ENCODE results near the gene ANKRD18B. TPM values are rescaled to one million over a fixed set of nuclear protein-coding genes. Genes with fewer than 3 reads are reported as not detected.
A peak's percentile ranks its signal among the peaks of the same experiment; 100 is the strongest.
"Not testable (repeated sequence)": the region's sequence is repeated elsewhere in the genome, so short reads cannot be mapped to it uniquely, and the experiment has no call there.

The ANKRD18B gene
- total RNA-seq, 4 donors from 2014 or later, result 0.59 to 12.4 (median 1.5) TPM

- DNase-seq, result no peak
- intact Hi-C loops (cut with DNase I), result no loop called here
Measured at GRCh38 chr9:33489066-33489465, 35.0 kb upstream of the ANKRD18B start.

DNA sequence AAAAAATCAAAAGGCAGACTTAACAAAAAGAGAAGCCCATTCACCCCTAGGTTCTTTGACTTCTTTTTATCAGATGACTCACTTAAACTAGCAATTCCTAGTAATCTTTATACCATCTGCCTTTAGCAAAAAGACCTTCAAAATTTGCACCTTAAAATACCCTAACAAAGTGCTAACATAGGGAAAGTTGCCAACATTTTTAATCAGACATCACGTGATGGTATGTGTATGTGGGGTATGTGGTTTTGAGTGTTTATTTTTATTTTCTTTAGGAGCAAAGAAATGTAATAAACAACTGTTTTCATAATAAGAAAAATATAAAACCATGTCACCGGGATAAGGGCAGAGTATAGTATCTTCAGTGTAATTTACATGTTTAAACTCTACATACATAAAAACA is 30.2 kb upstream of the ANKRD18B start:
- H3K9me3 ChIP-seq; H3K27me3 ChIP-seq; H3K4me1 ChIP-seq; H3K4me3 ChIP-seq (replicated peaks in 1 of 3); DNase-seq; intact Hi-C loops (cut with DNase I); H3K27ac ChIP-seq; H3K36me3 ChIP-seq: not testable (repeated sequence)
- 71 to 78% methylated on average over 2 of the region's 2 CpGs for WGBS, 2 donors

More at GRCh38 chr9:33489066-33489465, 35.0 kb upstream of the ANKRD18B start:
- Histone ChIP-seq H3K4me1 (no peaks in the 10 kb centered on the region), H3K36me3 (no peaks in the 10 kb centered on the region), H3K4me3 (replicated peaks in 1 of 3) (no peak overlapping the region), H3K27ac (no peak overlapping the region), H3K27me3 (no peaks in the 10 kb centered on the region), H3K9me3 (no peaks in the 10 kb centered on the region)
- WGBS, 2 donors, result 83 to 88% methylated on average over 2 of the region's 2 CpGs
- TF ChIP-seq CTCF (IDR thresholded peaks at IDR 0.05) (no peak), POLR2A (IDR thresholded peaks at IDR 0.05) (no peak)

- Histone ChIP-seq H3K36me3 (no peaks in the 10 kb centered on the region), H3K27me3 (no peaks in the 10 kb centered on the region), H3K9me3 (no peaks in the 10 kb centered on the region), H3K4me1 (no peaks in the 10 kb centered on the region), H3K27ac (no peak overlapping the region), H3K4me3 (replicated peaks in 1 of 3) (no peak overlapping the region)
- peak in 1 of 6 experiments; percentile 19 for TF ChIP-seq CTCF (IDR thresholded peaks at IDR 0.05)
- no peak for TF ChIP-seq POLR2A (IDR thresholded peaks at IDR 0.05)
- DNase-seq, result no peak
- WGBS, 2 donors, result 80 to 81% methylated on average over 1 of the region's 1 CpG
- intact Hi-C loops (cut with DNase I), result no loop called here
Measured at GRCh38 chr9:33498387-33498786, 25.7 kb upstream of the ANKRD18B start.

DNA sequence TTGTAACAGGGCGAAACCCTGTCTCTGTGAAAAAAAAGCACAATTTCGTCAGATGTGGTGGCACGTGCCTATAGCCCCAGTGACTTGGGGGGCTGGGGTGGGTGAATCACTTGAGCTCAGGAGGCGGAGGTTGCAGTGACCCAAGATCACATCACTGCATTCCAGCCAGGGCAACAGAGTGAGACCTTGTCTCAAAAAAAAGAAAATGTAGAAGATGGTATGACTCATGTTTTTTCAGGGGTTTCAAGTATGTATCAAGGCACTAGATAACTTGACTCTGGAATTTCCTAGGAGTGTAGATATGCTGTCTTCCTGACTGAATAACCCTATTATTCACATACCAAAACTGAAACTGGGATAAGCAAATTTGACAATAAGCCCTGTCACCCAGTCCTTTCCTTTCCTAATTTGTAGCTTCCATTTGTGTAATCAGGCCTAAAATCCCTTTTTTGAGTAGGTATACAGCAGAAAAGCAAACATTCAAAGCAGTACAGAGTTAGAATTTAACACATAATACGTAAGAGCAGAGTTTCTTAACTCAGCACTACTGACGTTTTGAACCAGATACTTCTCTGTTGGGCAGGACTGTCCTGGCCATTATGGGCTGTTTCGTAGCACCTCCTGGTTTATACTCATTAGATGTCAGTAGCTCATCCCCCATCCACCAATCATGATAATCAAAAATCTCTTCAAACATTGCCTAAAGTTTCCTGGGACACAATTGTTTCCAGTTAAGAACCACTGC is 17.3 kb upstream of the ANKRD18B start:
- Histone ChIP-seq H3K36me3 (no peaks in the 10 kb centered on the region), H3K9me3 (no peaks in the 10 kb centered on the region), H3K27ac (peak overlapping the region; percentile 55 to 75 (median 56)), H3K27me3 (no peaks in the 10 kb centered on the region), H3K4me1 (peaks cover 4 to 9% of the 10 kb centered on the region in 2 donors), H3K4me3 (replicated peaks in 1 of 3) (no peak overlapping the region)
- TF ChIP-seq POLR2A (IDR thresholded peaks at IDR 0.05), result no peak
- no peak for TF ChIP-seq CTCF (IDR thresholded peaks at IDR 0.05)
- intact Hi-C loops (cut with DNase I), result no loop called here
- DNase-seq, result peak; percentile 41 to 63
- WGBS, 2 donors, result 67 to 78% methylated on average over 7 of the region's 7 CpGs

DNA sequence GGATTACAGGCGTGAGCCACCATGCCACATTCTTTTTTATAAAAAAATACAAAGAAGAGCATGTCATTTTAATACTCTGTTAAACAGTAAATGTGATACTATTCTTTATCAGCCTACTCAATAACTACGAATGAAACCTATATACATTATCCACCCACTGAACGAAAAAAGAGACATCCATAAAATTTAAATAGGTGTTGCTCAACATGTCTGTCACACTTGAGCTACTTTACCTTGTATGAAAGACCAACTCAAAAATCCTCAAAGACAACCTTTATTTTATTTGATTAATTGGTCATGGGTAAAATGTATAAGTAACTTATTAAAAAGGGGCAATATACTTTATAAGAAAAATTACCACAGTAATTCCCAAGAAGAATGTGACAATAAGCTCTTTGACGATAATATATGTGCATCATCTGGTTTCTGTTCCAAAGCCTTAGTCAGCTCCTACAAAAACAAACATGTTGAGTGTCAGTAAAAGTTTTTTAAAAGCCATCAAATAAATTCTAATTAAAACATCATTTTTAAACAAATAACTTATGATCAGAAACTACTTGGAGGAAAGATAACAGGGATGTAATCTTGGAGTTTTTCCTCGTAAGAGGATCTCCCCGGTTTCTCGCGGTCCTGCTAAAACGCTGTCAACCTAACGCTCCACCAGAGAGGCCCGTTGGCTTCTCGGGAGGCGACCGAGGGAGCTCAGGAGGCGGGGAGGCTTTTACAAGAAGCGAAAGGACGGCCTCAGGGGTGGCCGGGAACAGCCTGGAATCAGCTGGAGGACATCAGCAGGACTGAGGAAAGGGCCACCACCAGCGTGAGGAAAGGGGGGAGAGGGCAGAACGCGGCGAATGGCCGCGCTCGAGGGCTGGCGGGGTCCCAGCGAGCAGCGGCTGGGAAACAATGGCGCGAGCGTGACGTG is 13.5 kb upstream of the ANKRD18B start:
- Histone ChIP-seq H3K4me3 (replicated peaks in 1 of 3) (peak overlapping the region; percentile 39 to 96 (median 60)), H3K36me3 (no peaks in the 10 kb centered on the region), H3K4me1 (peaks cover 4 to 9% of the 10 kb centered on the region in 2 donors), H3K9me3 (no peaks in the 10 kb centered on the region), H3K27me3 (no peaks in the 10 kb centered on the region), H3K27ac (peak overlapping the region; percentile 61 to 91 (median 74))
- TF ChIP-seq POLR2A (IDR thresholded peaks at IDR 0.05) (peak in 1 of 2 donors; percentile 46), CTCF (IDR thresholded peaks at IDR 0.05) (no peak)
- 10 to 11% methylated on average over 32 of the region's 32 CpGs for WGBS, 2 donors
- DNase-seq, result peak; percentile 47 to 66
- intact Hi-C loops (cut with DNase I), result no loop called here

DNA sequence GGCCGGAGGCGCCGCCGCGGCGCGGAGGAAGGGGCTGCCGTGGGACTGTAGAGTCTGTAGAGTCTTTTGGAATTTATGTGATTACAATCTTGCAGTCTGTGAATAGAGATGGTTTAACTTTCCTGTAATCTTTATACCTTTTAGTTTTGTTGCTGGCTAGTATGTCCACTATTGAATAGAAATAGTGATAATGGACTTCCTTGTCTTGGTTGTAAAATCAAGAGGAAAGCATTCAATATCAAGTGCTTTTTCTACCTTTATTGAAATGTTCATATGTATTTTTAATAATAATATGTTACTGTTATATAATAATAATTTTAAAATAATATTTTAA is 12.9 kb upstream of the ANKRD18B start:
- peak overlapping the region; percentile 39 to 96 (median 60) for H3K4me3 ChIP-seq (replicated peaks in 1 of 3)
- 1 to 10% methylated on average over 8 of the region's 8 CpGs for WGBS, 2 donors
- intact Hi-C loops (cut with DNase I); DNase-seq; H3K4me1 ChIP-seq; H3K9me3 ChIP-seq; H3K36me3 ChIP-seq; H3K27me3 ChIP-seq: not testable (repeated sequence)
- H3K27ac ChIP-seq, result peak overlapping the region; percentile 61 to 91 (median 74)

- H3K4me3 ChIP-seq (replicated peaks in 1 of 3); H3K27me3 ChIP-seq; intact Hi-C loops (cut with DNase I); H3K9me3 ChIP-seq; H3K27ac ChIP-seq; H3K4me1 ChIP-seq; H3K36me3 ChIP-seq; DNase-seq: not testable (repeated sequence)
- WGBS, 2 donors, result 90 to 91% methylated on average over 2 of the region's 2 CpGs
Measured at GRCh38 chr9:33512535-33512934, 11.5 kb upstream of the ANKRD18B start.

GRCh38 chr9:33515342-33515995 is 8.6 kb upstream of the ANKRD18B start:
- H3K4me3 ChIP-seq (replicated peaks in 1 of 3); H3K9me3 ChIP-seq; H3K27ac ChIP-seq; DNase-seq; H3K4me1 ChIP-seq; H3K36me3 ChIP-seq; intact Hi-C loops (cut with DNase I); H3K27me3 ChIP-seq: not testable (repeated sequence)
- WGBS, 2 donors, result 50 to 51% methylated on average over 2 of the region's 2 CpGs
